ENCODE data around the gene DCST2. TPM values are rescaled to one million over a fixed set of nuclear protein-coding genes. Genes with fewer than 3 reads are reported as not detected.

DCST2 gene
- total RNA-seq, 1 donor from 2014 or later, result 2.8 TPM

DNA sequence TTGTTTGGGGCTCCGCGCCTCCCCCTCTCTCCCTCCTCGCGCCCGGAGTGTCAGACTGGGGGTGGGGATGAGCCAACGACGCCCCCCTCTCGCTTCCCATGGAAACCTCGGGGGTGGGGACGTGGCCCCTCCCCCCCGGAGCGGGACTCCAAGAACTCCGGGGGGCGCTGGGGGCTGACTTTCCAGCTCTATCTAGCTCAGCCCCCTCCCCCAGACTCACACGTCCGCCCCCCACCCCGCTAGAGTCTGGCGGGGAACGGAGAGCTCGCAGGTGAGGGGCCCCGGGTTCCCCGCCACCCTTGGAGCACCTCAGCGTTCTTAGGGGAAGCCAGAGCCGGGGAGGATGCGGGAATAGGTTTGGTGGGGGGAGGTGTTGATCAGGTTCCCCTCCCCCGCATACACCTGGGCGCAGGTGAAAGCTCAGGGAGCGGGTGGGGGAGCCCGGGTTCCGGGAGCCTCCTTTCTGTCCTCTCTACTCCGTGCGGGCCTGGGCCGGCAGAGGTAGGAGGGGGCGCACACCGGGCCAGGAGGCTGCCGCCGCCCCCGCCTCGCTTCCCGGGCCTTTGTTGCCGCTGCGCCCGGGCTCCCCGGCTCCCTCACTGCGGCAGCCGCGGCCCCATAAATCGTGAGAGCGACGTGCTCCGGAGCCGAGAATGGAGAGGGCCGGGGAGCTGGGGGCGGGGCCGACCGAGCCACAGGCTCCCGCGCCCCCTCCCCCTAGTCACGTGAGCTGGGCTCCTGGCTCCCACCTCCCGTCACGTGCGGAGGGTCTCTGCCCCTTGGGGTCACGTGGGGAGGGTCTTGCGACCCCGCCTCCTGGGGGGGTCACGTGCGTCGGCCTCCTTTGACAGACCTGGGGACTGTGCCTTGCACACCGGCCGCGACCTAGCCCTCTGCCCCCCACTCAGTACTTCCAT lies 47.0 kb upstream of the DCST2 start:
- TF ChIP-seq, protein P1, sequence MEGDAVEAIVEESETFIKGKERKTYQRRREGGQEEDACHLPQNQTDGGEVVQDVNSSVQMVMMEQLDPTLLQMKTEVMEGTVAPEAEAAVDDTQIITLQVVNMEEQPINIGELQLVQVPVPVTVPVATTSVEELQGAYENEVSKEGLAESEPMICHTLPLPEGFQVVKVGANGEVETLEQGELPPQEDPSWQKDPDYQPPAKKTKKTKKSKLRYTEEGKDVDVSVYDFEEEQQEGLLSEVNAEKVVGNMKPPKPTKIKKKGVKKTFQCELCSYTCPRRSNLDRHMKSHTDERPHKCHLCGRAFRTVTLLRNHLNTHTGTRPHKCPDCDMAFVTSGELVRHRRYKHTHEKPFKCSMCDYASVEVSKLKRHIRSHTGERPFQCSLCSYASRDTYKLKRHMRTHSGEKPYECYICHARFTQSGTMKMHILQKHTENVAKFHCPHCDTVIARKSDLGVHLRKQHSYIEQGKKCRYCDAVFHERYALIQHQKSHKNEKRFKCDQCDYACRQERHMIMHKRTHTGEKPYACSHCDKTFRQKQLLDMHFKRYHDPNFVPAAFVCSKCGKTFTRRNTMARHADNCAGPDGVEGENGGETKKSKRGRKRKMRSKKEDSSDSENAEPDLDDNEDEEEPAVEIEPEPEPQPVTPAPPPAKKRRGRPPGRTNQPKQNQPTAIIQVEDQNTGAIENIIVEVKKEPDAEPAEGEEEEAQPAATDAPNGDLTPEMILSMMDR (IDR thresholded peaks at IDR 0.05; ENCODE audit: unreplicated experiment), result no peak
- Mint-ChIP-seq H3K36me3 (ENCODE audit: low read depth, unreplicated experiment) (peaks cover 9% of the 10 kb centered on the region), H3K27me3 (ENCODE audit: unreplicated experiment) (peaks cover 41% of the 10 kb centered on the region), H3K4me1 (ENCODE audit: unreplicated experiment) (peaks cover 27% of the 10 kb centered on the region), H3K9me3 (ENCODE audit: unreplicated experiment) (no peaks in the 10 kb centered on the region), H3K27ac (ENCODE audit: unreplicated experiment) (peak overlapping the region; percentile 34), H3K4me3 (ENCODE audit: unreplicated experiment) (peak overlapping the region; percentile 84)
- DNase-seq (ENCODE audit: low spot score), result peak; percentile 78

DNA sequence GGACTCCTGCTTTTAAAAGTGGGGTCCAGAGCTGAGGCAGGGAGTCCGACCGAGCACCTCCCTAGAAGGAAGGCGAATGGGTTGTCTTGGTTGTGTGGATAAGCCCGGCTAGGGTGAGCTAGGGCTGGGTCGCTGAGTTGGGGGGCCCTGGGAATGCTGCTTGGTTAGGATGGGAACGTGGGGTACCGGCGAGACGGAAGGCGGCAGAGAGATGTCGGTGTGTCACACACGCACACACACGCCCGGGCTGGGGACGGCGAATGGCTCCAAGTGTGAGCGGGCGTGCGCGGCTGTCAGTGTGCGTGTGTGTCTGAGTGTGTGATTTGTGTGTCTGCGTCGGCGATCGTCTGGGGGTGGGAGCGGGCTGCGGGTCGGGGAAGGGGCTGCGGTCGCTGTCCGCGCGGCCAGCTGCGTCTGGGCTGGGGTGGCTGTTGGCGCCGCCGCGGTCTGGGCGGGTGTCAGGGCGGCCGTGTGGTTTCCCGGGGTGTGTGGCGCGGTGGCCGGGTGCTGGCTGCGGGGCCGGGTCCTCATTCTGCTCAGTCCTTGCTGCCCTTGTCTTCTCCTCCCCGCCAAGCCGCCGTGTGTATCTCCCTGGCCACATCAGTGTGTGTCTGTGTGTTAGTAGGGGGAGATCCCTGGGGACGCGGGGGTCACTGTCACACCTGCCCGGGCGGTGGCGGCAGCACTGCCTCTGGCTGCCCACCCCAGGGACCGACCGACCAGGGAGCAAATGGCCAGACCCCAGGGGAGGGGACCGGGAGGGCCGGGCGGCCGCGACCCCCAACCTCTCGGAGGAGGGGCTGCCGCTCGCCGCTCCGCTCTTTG lies 46.1 kb upstream of the DCST2 start:
- Mint-ChIP-seq H3K27ac (ENCODE audit: unreplicated experiment) (no peak overlapping the region), H3K27me3 (ENCODE audit: unreplicated experiment) (peaks cover 39% of the 10 kb centered on the region), H3K36me3 (ENCODE audit: low read depth, unreplicated experiment) (peaks cover 9% of the 10 kb centered on the region), H3K9me3 (ENCODE audit: unreplicated experiment) (no peaks in the 10 kb centered on the region), H3K4me1 (ENCODE audit: unreplicated experiment) (peaks cover 27% of the 10 kb centered on the region), H3K4me3 (ENCODE audit: unreplicated experiment) (peak overlapping the region; percentile 87)
- DNase-seq (ENCODE audit: low spot score), result no peak
- TF ChIP-seq, protein P1 (IDR thresholded peaks at IDR 0.05; ENCODE audit: unreplicated experiment), result no peak

DNA sequence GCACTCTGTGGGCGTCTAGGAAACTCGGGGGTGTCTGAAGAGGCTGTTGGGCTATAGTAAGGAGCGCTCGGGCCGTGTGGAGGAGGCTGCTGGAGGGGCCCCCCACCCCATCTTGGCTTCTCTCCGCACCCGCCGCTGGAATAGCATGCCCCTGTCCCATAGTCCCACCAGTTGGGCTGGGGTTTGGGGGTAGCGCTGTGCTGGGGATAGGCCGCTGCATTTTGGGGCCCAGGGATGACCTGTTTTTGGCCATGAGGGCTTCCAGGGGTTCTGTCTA lies 45.6 kb upstream of the DCST2 start:
- H3K36me3 Mint-ChIP-seq (ENCODE audit: low read depth, unreplicated experiment), result peaks cover 9% of the 10 kb centered on the region
- peaks cover 24% of the 10 kb centered on the region for H3K4me1 Mint-ChIP-seq (ENCODE audit: unreplicated experiment)
- TF ChIP-seq, protein P1 (IDR thresholded peaks at IDR 0.05; ENCODE audit: unreplicated experiment), result no peak
- DNase-seq (ENCODE audit: low spot score), result no peak
- H3K9me3 Mint-ChIP-seq (ENCODE audit: unreplicated experiment), result no peaks in the 10 kb centered on the region
- H3K27ac Mint-ChIP-seq (ENCODE audit: unreplicated experiment), result no peak overlapping the region
- peak overlapping the region; percentile 87 for H3K4me3 Mint-ChIP-seq (ENCODE audit: unreplicated experiment)
- H3K27me3 Mint-ChIP-seq (ENCODE audit: unreplicated experiment), result peaks cover 35% of the 10 kb centered on the region

DNA sequence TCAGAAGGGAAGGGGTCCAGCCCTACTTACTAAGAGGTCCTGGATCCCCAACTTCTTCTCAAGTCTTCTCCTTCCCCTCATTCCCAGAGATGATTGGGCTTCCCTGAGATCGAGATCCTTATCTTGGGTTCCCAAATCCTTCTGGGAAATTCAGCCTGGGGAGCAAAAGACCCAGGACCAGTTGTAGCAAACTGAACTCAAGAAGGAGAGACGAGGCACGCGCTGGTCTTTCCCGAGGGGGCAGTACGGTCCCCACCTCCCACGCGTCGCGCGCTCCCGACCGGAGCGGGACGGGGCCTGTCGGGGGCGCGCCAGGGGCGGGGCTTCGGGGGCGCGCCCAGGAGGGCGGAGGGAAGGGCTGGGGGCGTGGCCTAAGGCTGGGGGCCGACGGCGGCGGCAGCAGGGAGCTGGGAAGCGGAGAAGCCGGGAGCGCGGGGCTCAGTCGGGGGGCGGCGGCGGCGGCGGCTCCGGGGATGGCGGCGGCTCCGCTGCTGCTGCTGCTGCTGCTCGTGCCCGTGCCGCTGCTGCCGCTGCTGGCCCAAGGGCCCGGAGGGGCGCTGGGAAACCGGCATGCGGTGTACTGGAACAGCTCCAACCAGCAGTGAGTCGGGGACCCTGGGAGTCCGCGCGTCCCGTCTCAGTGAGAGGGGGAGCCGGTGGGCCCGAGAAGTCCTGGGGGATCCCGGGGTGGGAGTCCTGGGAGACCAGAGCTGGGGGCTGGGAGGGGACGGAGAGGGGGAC lies 45.1 kb upstream of the DCST2 start, which contains the start of gene EFNA3:
Gene EFNA3, plus strand, starts transcription at position 369 of the 741 bp plus-strand sequence. Its CDS starts 105 bp downstream, at position 474.
- Mint-ChIP-seq H3K27ac (ENCODE audit: unreplicated experiment) (no peak within 1 kb of the TSS), H3K4me1 (ENCODE audit: unreplicated experiment) (peaks cover 21% of the 10 kb centered on the region), H3K36me3 (ENCODE audit: low read depth, unreplicated experiment) (peaks cover 9% of the 10 kb centered on the region), H3K4me3 (ENCODE audit: unreplicated experiment) (peak within 1 kb of the TSS; percentile 87), H3K27me3 (ENCODE audit: unreplicated experiment) (peaks cover 35% of the 10 kb centered on the region), H3K9me3 (ENCODE audit: unreplicated experiment) (no peaks in the 10 kb centered on the region)
- TF ChIP-seq, protein P1 (IDR thresholded peaks at IDR 0.05; ENCODE audit: unreplicated experiment), result no peak
- DNase-seq (ENCODE audit: low spot score), result peak; percentile 66

Measured in endothelial cell (in vitro differentiated cells).